DOHH2 (cell line): Measurements from ENCODE around the gene CDK13.

ENCODE experiments used
- CTCF ChIP-seq: fragments of 200-600 bp; sonication (generic); IDR thresholded peaks from one replicate; pipeline ENCODE4 v1.5.1; 2014; ENCODE audit warnings: antibody characterized with exemption, mild to moderate bottlenecking, low read depth, low read length; ENCODE audit not compliant: poor library complexity, severe bottlenecking
- EZH2phosphoT487 ChIP-seq: fragments of 200-600 bp; sonication (generic); IDR thresholded peaks from 2 replicates; pipeline ENCODE4 v1.6.1; 2017; ENCODE audit warnings: borderline replicate concordance, mild to moderate bottlenecking, antibody characterized with exemption, low read length, moderate library complexity, mixed read lengths

DNA sequence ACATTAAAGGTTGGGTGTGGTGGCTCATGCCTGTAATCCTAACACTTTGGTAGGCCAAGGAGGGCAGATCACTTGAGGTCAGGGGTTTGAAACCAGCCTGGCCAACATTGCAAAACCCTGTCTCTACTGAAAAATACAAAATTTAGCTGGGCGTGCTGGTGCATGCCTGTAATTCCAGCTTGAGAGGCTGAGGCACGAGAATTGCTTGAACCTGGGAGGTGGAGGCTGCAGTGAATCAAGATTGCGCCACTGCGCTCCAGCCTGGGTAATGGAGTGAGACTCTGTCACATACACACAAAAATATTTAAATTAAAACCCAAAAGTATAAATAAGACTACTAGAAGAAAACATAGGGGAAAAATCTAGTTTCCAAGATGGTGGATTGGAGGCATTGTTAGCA lies 41.9 kb upstream of the CDK13 start:
- TF ChIP-seq CTCF (no peak), EZH2phosphoT487 (no peak)
